IMR-90 (cell line): ENCODE measurements around the gene HIVEP3. TPM values are rescaled to one million over a fixed set of nuclear protein-coding genes. Genes with fewer than 3 reads are reported as not detected.

ENCODE experiments used
- ATAC-seq: fragments of 200-7000 bp; cut with Tn5 transposase; 2 replicates; pipeline ENCODE4 v1.9.1; 2020; ENCODE audit warnings: low read depth, mild to moderate bottlenecking, moderate library complexity
- BruUV-seq: library from RNA; stranded (reverse); fragments of 400-500 nt; replicated peaks from 2 replicates; lab custom pipeline; 2021; lab: Mats Ljungman, UMichigan
- CTCF ChIA-PET: fragments of 300-600 bp; formaldehyde crosslinking; extraction: SDS; loops from one replicate; lab custom pipeline; 2021; ENCODE audit warnings: antibody characterized with exemption; lab: Yijun Ruan, JAX
- POLR2A ChIA-PET: fragments of 300-600 bp; sonication (Branson Sonifier 250); formaldehyde crosslinking; loops from one replicate; lab custom pipeline; 2022; ENCODE audit warnings: antibody characterized with exemption; ENCODE audit not compliant: unreplicated experiment; lab: Charles Lee
- DNase-seq: peaks from one replicate; pipeline ENCODE4 v3.0.0; 2013
- H2AFZ ChIP-seq: replicated peaks from 2 replicates; pipeline ENCODE3; 2013; ENCODE audit warnings: low read length, mild to moderate bottlenecking; ENCODE audit not compliant: poor library complexity
- H2AK5ac ChIP-seq: 2 replicates; pipeline ENCODE4 v1.6.1; 2013; ENCODE audit warnings: low read depth, low read length, inconsistent platforms
- H2AK9ac ChIP-seq: replicated peaks from 2 replicates; pipeline ENCODE3; 2013; ENCODE audit warnings: mild to moderate bottlenecking, low read depth, low read length, moderate library complexity; ENCODE audit not compliant: poor library complexity
- H2BK120ac ChIP-seq: 2 replicates; pipeline ENCODE4 v1.6.1; 2013; ENCODE audit warnings: low read depth, low read length, inconsistent platforms
- H2BK15ac ChIP-seq: 3 replicates; pipeline ENCODE4 v1.6.1; 2013; ENCODE audit warnings: low read depth, low read length, inconsistent platforms
- H2BK20ac ChIP-seq: 2 replicates; pipeline ENCODE4 v1.6.1; 2013; ENCODE audit warnings: low read depth, mild to moderate bottlenecking, inconsistent platforms, low read length, moderate library complexity
- H2BK5ac ChIP-seq: 2 replicates; pipeline ENCODE4 v1.6.1; 2013; ENCODE audit warnings: mild to moderate bottlenecking, low read depth, low read length, inconsistent platforms; ENCODE audit not compliant: poor library complexity, severe bottlenecking
- H3K14ac ChIP-seq: replicated peaks from 2 replicates; pipeline ENCODE4 v1.6.1; 2013; ENCODE audit warnings: low read depth, low read length, inconsistent platforms
- H3K18ac ChIP-seq: 2 replicates; pipeline ENCODE4 v1.6.1; 2013; ENCODE audit warnings: low read depth, low read length, control low read depth
- H3K23ac ChIP-seq: 2 replicates; pipeline ENCODE4 v1.6.1; 2013; ENCODE audit warnings: low read depth, low read length, inconsistent platforms
- H3K27ac ChIP-seq: 2 replicates; pipeline ENCODE4 v1.5.1; 2013; ENCODE audit warnings: mild to moderate bottlenecking, control low read depth, low read length; ENCODE audit not compliant: insufficient read depth
- H3K27me3 ChIP-seq: 2 replicates; pipeline ENCODE4 v1.6.1; 2013; ENCODE audit warnings: low read length; ENCODE audit not compliant: control insufficient read depth, insufficient read depth
- H3K36me3 ChIP-seq: 2 replicates; pipeline ENCODE4 v1.6.1; 2013; ENCODE audit warnings: low read length, mixed read lengths; ENCODE audit not compliant: control insufficient read depth, insufficient read depth
- H3K4ac ChIP-seq: 2 replicates; pipeline ENCODE4 v1.6.1; 2013; ENCODE audit warnings: low read depth, low read length, inconsistent platforms
- H3K4me1 ChIP-seq: 2 replicates; pipeline ENCODE4 v1.6.1; 2013; ENCODE audit warnings: low read length, mixed read lengths; ENCODE audit not compliant: control insufficient read depth, insufficient read depth
- H3K4me2 ChIP-seq: 2 replicates; pipeline ENCODE4 v1.6.1; 2013; ENCODE audit warnings: low read depth, mild to moderate bottlenecking, control low read depth, low read length, moderate library complexity
- H3K4me3 ChIP-seq: 2 replicates; pipeline ENCODE4 v1.5.1; 2013; ENCODE audit warnings: low read depth, mild to moderate bottlenecking, control low read depth, low read length, moderate library complexity; ENCODE audit not compliant: insufficient read depth
- H3K56ac ChIP-seq: 2 replicates; pipeline ENCODE4 v1.6.1; 2013; ENCODE audit warnings: low read length, inconsistent platforms; ENCODE audit not compliant: insufficient read depth; ENCODE audit errors: extremely low read depth
- H3K79me1 ChIP-seq, 2 experiments: 2 replicates each; pipeline ENCODE4 v1.6.1; 2013; ENCODE audit warnings: low read length in 2 of 2, inconsistent platforms in 1 of 2, low read depth in 1 of 2
- H3K9ac ChIP-seq: 2 replicates; pipeline ENCODE4 v1.6.1; 2013; ENCODE audit warnings: low read depth, low read length, control low read depth
- H3K9me1 ChIP-seq: 2 replicates; pipeline ENCODE4 v1.6.1; 2013; ENCODE audit warnings: low read length, inconsistent platforms; ENCODE audit not compliant: insufficient read depth
- H3K9me3 ChIP-seq: 2 replicates; pipeline ENCODE4 v1.6.1; 2013; ENCODE audit warnings: low read length; ENCODE audit not compliant: control insufficient read depth, insufficient read depth
- H4K20me1 ChIP-seq: 2 replicates; pipeline ENCODE4 v1.6.1; 2013; ENCODE audit warnings: low read length, inconsistent platforms; ENCODE audit not compliant: insufficient read depth
- H4K5ac ChIP-seq: 2 replicates; pipeline ENCODE4 v1.6.1; 2013; ENCODE audit warnings: mild to moderate bottlenecking, low read depth, low read length, control low read depth
- H4K8ac ChIP-seq, 2 experiments: 2 replicates each; pipeline ENCODE4 v1.6.1; 2013; ENCODE audit warnings: low read depth in 2 of 2, low read length in 2 of 2, control low read depth in 1 of 2, inconsistent platforms in 1 of 2
- H4K91ac ChIP-seq: 2 replicates; pipeline ENCODE4 v1.6.1; 2013; ENCODE audit warnings: low read depth, low read length, inconsistent platforms; ENCODE audit not compliant: insufficient read depth
- CEBPB ChIP-seq: IDR thresholded peaks from 2 replicates; pipeline ENCODE4 v1.6.1; 2012; ENCODE audit warnings: low read depth, low read length, improper control_type of control experiment
- FOS ChIP-seq: fragments of 150-350 bp; IDR thresholded peaks from 2 replicates; pipeline ENCODE4 v1.6.1; 2016; ENCODE audit warnings: low read depth, low read length
- MAZ ChIP-seq: IDR thresholded peaks from 2 replicates; pipeline ENCODE4 v1.6.1; 2012; ENCODE audit warnings: low read depth, mild to moderate bottlenecking, low read length, improper control_type of control experiment, moderate library complexity, borderline replicate concordance
- POLR2A ChIP-seq: IDR thresholded peaks from 2 replicates; pipeline ENCODE4 v1.6.1; 2012; ENCODE audit warnings: mild to moderate bottlenecking, low read depth, low read length
- RAD21 ChIP-seq: IDR thresholded peaks from 2 replicates; pipeline ENCODE4 v1.6.1; 2012; ENCODE audit warnings: low read length, improper control_type of control experiment
- WGBS, 2 experiments: methylation state at CpG; one replicate each; pipeline versions ENCODE4 v1.1.5 to v1.1.7; 2013; ENCODE audit warnings: missing lambda C conversion rate in 2 of 2; ENCODE audit not compliant: insufficient read length in 1 of 2; ENCODE audit errors: extremely low coverage in 2 of 2; 5-methylcytosine and 5-hydroxymethylcytosine counted together
- dilution Hi-C: fragments of 300-500 bp; cut with HindIII; formaldehyde crosslinking; loops from one replicate; pipeline ENCODE4 v1.14.3; 2018; ENCODE audit warnings: low sequenced_read_pairs; ENCODE audit not compliant: unreplicated experiment
- in situ Hi-C: fragments of 300-500 bp; cut with MboI; formaldehyde crosslinking; loops from 3 replicates; pipeline ENCODE4 v1.14.3; 2019; ENCODE audit warnings: low sequenced_read_pairs, inconsistent platforms, mixed read lengths
- intact Hi-C: fragments of 100-400 bp; cut with micrococcal nuclease; formaldehyde crosslinking; loops from 2 replicates; pipeline ENCODE4 v1.10.0; 2022
- polyA plus RNA-seq, 3 experiments: library from polyadenylated mRNA; depleted of rRNA; stranded (reverse); fragments of >200 nt; gene quantifications; 2 replicates each; pipeline ENCODE4 v1.2.3, GENCODE V29; 2012; ENCODE audit warnings: low replicate concordance in 1 of 3
- total RNA-seq: library from RNA; depleted of rRNA; stranded (reverse); fragments of >200 nt; gene quantifications from 2 replicates; pipeline ENCODE4 v1.2.3, GENCODE V29; 2012
- TF ChIP-seq, protein P1 (sequence below): fragments of 150-350 bp; IDR thresholded peaks from 2 replicates; pipeline ENCODE4 v1.6.1; 2016; ENCODE audit warnings: low read depth, mild to moderate bottlenecking, low read length, moderate library complexity, borderline replicate concordance

Gene HIVEP3
- total and polyA plus RNA-seq, 2 of the 4 experiments (the other 2 are of a cell fraction) = 1.4 to 4.0 TPM

DNA sequence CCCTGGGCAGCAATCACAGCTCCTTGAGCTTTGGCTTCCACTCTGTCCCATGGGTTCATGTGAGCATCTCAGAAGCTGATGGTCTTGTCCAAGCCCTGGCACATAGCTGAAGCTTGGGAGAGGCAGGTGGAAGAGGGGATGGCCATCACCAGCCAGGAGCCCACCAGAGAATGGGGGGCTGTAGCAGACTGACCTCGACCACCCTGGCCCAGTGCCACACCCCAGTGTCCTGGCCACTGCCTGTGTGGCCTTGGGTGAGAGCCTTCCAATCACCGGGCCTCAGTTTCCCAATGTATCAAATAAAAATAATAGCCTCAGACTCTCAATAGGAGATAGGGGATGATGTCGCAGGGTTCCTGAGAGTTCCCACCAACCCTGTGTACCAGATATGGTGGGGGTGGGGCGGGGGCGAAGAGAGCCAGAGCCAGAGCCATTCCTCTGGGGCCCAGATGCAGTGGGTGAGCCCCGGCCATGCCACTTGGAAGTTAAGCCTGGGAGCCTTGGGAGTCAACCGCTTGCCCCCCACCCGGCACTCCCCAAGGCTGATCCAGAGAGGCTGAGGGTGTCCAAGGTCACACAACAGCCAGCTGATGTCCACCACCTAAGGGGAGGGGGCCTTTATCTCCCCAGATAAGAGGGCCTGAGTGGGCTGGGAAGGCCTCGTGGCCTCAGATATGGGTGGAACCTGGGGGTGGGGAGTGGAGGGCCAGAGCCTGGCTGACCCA, 424.9 kb downstream of the HIVEP3 start:
- CTCF ChIA-PET = interaction anchor here (1.8 kb wide), 1 partner anchor 61 kb away, joined by 4 read pairs; no protein-coding TSS in a partner anchor
- H4K5ac ChIP-seq = peak overlapping the region; percentile 7; the same call in 1 of the 2 replicates
- in situ Hi-C loops (no loop called here), intact Hi-C loops (no loop called here), dilution Hi-C loops (no loop called here)
- TF ChIP-seq, protein P1, sequence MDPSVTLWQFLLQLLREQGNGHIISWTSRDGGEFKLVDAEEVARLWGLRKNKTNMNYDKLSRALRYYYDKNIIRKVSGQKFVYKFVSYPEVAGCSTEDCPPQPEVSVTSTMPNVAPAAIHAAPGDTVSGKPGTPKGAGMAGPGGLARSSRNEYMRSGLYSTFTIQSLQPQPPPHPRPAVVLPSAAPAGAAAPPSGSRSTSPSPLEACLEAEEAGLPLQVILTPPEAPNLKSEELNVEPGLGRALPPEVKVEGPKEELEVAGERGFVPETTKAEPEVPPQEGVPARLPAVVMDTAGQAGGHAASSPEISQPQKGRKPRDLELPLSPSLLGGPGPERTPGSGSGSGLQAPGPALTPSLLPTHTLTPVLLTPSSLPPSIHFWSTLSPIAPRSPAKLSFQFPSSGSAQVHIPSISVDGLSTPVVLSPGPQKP = no peak
- no peak for TF ChIP-seq RAD21
- TF ChIP-seq MAZ = no peak
- TF ChIP-seq FOS = no peak
- TF ChIP-seq POLR2A = no peak
- no peak for TF ChIP-seq CEBPB
- H3K56ac ChIP-seq = no peak overlapping the region
- peak overlapping the region in 1 of 2 experiments; percentile 39; a peak in 1 of 4 replicates for H4K8ac ChIP-seq
- POLR2A ChIA-PET = no interaction called here
- H3K4me2 ChIP-seq = no peak overlapping the region
- H3K27me3 ChIP-seq = no peaks in the 10 kb centered on the region
- peaks cover 29% of the 10 kb centered on the region for H3K9me1 ChIP-seq
- no peak overlapping the region; the same call in 1 of the 2 replicates for H3K18ac ChIP-seq
- H2BK20ac ChIP-seq = peak overlapping the region; percentile 80
- no CpG with 5 or more reads among the region's 9 CpGs for WGBS, 2 experiments
- H3K4ac ChIP-seq = peak overlapping the region; percentile 80
- no peaks in the 10 kb centered on the region for H3K9me3 ChIP-seq
- H2AFZ ChIP-seq = no peak overlapping the region
- peak overlapping the region; percentile 43; the same call in 1 of the 2 replicates for H3K23ac ChIP-seq
- H3K27ac ChIP-seq = no peak overlapping the region; the same call in 1 of the 2 replicates
- no peak overlapping the region for H3K14ac ChIP-seq
- peaks cover 22% of the 10 kb centered on the region for H3K4me1 ChIP-seq
- peak overlapping the region; percentile 38 for H2BK5ac ChIP-seq
- ATAC-seq (no peak), DNase-seq (no peak)
- H4K20me1 ChIP-seq = no peaks in the 10 kb centered on the region; the same call in 1 of the 2 replicates
- H3K36me3 ChIP-seq = no peaks in the 10 kb centered on the region
- peak overlapping the region; percentile 31 for H2AK9ac ChIP-seq
- no peaks in the 10 kb centered on the region for H3K79me1 ChIP-seq
- peak overlapping the region; percentile 86 for H4K91ac ChIP-seq
- no peak overlapping the region for H3K4me3 ChIP-seq
- no peak overlapping the region for H3K9ac ChIP-seq
- H2AK5ac ChIP-seq = peak overlapping the region; percentile 100
- no TSS peak for BruUV-seq
- H2BK15ac ChIP-seq = peak overlapping the region; percentile 87
- H2BK120ac ChIP-seq = peak overlapping the region; percentile 74; the same call in 1 of the 2 replicates
